ENCODE data around the gene ZNF688.
"Not testable (repeated sequence)": the region's sequence is repeated elsewhere in the genome, so short reads cannot be mapped to it uniquely, and the experiment has no call there.

DNA sequence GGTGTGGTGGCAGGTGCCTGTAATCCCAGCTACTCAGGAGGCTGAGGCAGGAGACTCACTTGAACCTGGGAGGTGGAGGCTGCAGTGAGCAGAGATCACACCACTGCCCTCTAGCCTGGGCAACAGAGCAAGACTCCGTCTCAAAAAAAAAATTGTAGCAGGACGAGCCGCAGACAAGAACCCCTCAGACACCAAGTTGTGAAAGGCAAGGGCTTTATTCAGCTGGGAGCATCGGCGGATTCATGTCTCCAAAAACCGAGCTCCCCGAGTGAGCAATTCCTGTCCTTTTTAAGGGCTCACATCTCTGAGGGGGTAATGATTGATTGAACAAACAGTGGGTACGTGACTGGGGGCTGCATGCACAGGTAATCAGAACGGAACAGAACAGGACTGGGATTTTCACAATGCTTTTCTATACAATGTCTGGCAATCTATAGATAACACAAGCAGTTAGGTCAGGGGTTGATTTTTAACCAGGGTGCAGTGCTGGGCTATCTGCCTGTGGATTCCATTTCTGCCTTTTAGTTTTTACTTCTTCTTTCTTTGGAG is 30.5 kb downstream of the ZNF688 start:
- TF ChIP-seq, protein P1, sequence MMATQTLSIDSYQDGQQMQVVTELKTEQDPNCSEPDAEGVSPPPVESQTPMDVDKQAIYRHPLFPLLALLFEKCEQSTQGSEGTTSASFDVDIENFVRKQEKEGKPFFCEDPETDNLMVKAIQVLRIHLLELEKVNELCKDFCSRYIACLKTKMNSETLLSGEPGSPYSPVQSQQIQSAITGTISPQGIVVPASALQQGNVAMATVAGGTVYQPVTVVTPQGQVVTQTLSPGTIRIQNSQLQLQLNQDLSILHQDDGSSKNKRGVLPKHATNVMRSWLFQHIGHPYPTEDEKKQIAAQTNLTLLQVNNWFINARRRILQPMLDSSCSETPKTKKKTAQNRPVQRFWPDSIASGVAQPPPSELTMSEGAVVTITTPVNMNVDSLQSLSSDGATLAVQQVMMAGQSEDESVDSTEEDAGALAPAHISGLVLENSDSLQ (IDR thresholded peaks at IDR 0.05) = not testable (repeated sequence)
- TF ChIP-seq SP1 (IDR thresholded peaks at IDR 0.05); L3MBTL2 (conservative IDR thresholded peaks at IDR 0.05): not testable (repeated sequence)

Data from HEK293T (cell line).